GM23338 (cell line): ENCODE results near the gene SCLT1. TPM values are rescaled to one million over a fixed set of nuclear protein-coding genes. Genes with fewer than 3 reads are reported as not detected.

Experiments used
- ATAC-seq: fragments of 200-7000 bp; cut with Tn5 transposase; 3 replicates; pipeline ENCODE4 v1.9.1; 2020
- DNase-seq: peaks from one replicate; pipeline ENCODE4 v3.0.0-alpha.2; 2015; ENCODE audit warnings: low spot score
- H2AFZ ChIP-seq: fragments of 200-600 bp; sonication (generic); 2 replicates; pipeline ENCODE4 v1.8.0; 2016; ENCODE audit warnings: antibody characterized with exemption, mild to moderate bottlenecking, moderate library complexity
- H3F3A ChIP-seq: fragments of 200-600 bp; sonication (generic); replicated peaks from 2 replicates; pipeline ENCODE4 v1.8.0; 2017; ENCODE audit warnings: antibody characterized with exemption, mixed run types, low read depth
- H3K27ac ChIP-seq: fragments of 200-600 bp; sonication (generic); 2 replicates; pipeline ENCODE4 v1.6.1; 2016; ENCODE audit warnings: low read depth
- H3K27me3 ChIP-seq: fragments of 200-600 bp; sonication (generic); 2 replicates; pipeline ENCODE4 v1.8.0; 2016; ENCODE audit warnings: mild to moderate bottlenecking, mixed run types, moderate library complexity; ENCODE audit not compliant: insufficient read depth
- H3K36me3 ChIP-seq: fragments of 200-600 bp; sonication (generic); 2 replicates; pipeline ENCODE4 v1.8.0; 2016; ENCODE audit warnings: mild to moderate bottlenecking; ENCODE audit not compliant: insufficient read depth
- H3K4me1 ChIP-seq: fragments of 200-600 bp; sonication (generic); 2 replicates; pipeline ENCODE4 v1.8.0; 2016; ENCODE audit warnings: mild to moderate bottlenecking, moderate library complexity; ENCODE audit not compliant: insufficient read depth
- H3K4me2 ChIP-seq: fragments of 200-600 bp; sonication (generic); 2 replicates; pipeline ENCODE4 v1.7.1; 2017; ENCODE audit warnings: mixed run types
- H3K4me3 ChIP-seq: fragments of 200-600 bp; sonication (generic); 2 replicates; pipeline ENCODE4 v1.6.1; 2016; ENCODE audit warnings: mixed run types
- H3K79me2 ChIP-seq: fragments of 200-600 bp; sonication (generic); replicated peaks from 2 replicates; pipeline ENCODE4 v1.8.0; 2017; ENCODE audit warnings: mild to moderate bottlenecking; ENCODE audit not compliant: insufficient read depth
- H3K9me2 ChIP-seq: fragments of 200-600 bp; sonication (generic); 2 replicates; pipeline ENCODE4 v1.8.0; 2017; ENCODE audit not compliant: insufficient read depth
- H4K20me1 ChIP-seq: fragments of 200-600 bp; sonication (generic); replicated peaks from 2 replicates; pipeline ENCODE4 v1.8.0; 2017; ENCODE audit warnings: mild to moderate bottlenecking; ENCODE audit not compliant: insufficient read depth
- H3K27ac Mint-ChIP-seq: 2 replicates; pipeline ENCODE4 v1.8.0; 2020; ENCODE audit warnings: inconsistent platforms, mild to moderate bottlenecking, moderate library complexity, mixed read lengths
- H3K27me3 Mint-ChIP-seq: 3 replicates; pipeline ENCODE4 v1.8.0; 2022; ENCODE audit warnings: low read depth, mild to moderate bottlenecking, moderate library complexity, mixed read lengths, inconsistent platforms; ENCODE audit not compliant: insufficient read depth, poor library complexity
- H3K36me3 Mint-ChIP-seq: 3 replicates; pipeline ENCODE4 v1.8.0; 2021; ENCODE audit warnings: low read depth, mild to moderate bottlenecking, inconsistent platforms, moderate library complexity, mixed read lengths
- H3K4me1 Mint-ChIP-seq: 3 replicates; pipeline ENCODE4 v1.8.0; 2020; ENCODE audit warnings: mild to moderate bottlenecking, inconsistent platforms, mixed read lengths
- H3K4me3 Mint-ChIP-seq: 3 replicates; pipeline ENCODE4 v1.8.0; 2021; ENCODE audit warnings: moderate library complexity, mild to moderate bottlenecking, inconsistent platforms, mixed read lengths
- H3K9me3 Mint-ChIP-seq: 3 replicates; pipeline ENCODE4 v1.8.0; 2020; ENCODE audit warnings: moderate library complexity, mild to moderate bottlenecking, inconsistent platforms, mixed read lengths
- CREB1 ChIP-seq: fragments of 250-450 bp; sonication (Bioruptor Pico); IDR thresholded peaks from 2 replicates; pipeline ENCODE4 v1.5.0; 2020; ENCODE audit warnings: low read depth, mild to moderate bottlenecking, moderate library complexity
- CTCF ChIP-seq, 2 experiments: fragments of 200-600 bp in 1 of 2; sonication (generic) in 1 of 2; conservative IDR thresholded peaks; 2 replicates each; pipeline versions ENCODE4 v1.5.1 to v1.6.1; 2016 to 2017; ENCODE audit warnings: antibody characterized with exemption in 2 of 2, low read depth in 2 of 2, mild to moderate bottlenecking in 2 of 2, moderate library complexity in 1 of 2
- ETS1 ChIP-seq: IDR thresholded peaks from 2 replicates; pipeline ENCODE4 v1.6.1; 2016; ENCODE audit warnings: antibody characterized with exemption
- EZH2 ChIP-seq: fragments of 200-600 bp; sonication (generic); IDR thresholded peaks from one replicate; pipeline ENCODE4 v1.8.0; 2017; ENCODE audit warnings: antibody characterized with exemption, mild to moderate bottlenecking, low read depth; ENCODE audit not compliant: unreplicated experiment
- EZH2phosphoT487 ChIP-seq: fragments of 200-600 bp; sonication (generic); IDR thresholded peaks from one replicate; pipeline ENCODE4 v1.8.1; 2018; ENCODE audit warnings: antibody characterized with exemption; ENCODE audit not compliant: unreplicated experiment
- JUNB ChIP-seq: IDR thresholded peaks from one replicate; pipeline ENCODE4 v1.6.1; 2016; ENCODE audit warnings: antibody characterized with exemption; ENCODE audit not compliant: unreplicated experiment
- NANOG ChIP-seq: IDR thresholded peaks from 2 replicates; pipeline ENCODE4 v1.6.1; 2016; ENCODE audit warnings: antibody characterized with exemption, borderline replicate concordance
- POLR2AphosphoS5 ChIP-seq: IDR thresholded peaks from 2 replicates; pipeline ENCODE4 v1.6.1; 2016; ENCODE audit warnings: antibody characterized with exemption, low read depth
- REST ChIP-seq: IDR thresholded peaks from one replicate; pipeline ENCODE4 v1.6.1; 2018; ENCODE audit warnings: antibody characterized with exemption; ENCODE audit not compliant: unreplicated experiment
- STAT1 ChIP-seq: IDR thresholded peaks from one replicate; pipeline ENCODE4 v1.6.1; 2016; ENCODE audit warnings: antibody characterized with exemption; ENCODE audit not compliant: unreplicated experiment
- ZNF114 ChIP-seq: fragments of 250-450 bp; sonication (Bioruptor Pico); IDR thresholded peaks from 2 replicates; pipeline ENCODE4 v1.5.0; 2020; ENCODE audit warnings: mild to moderate bottlenecking, moderate library complexity
- ZNF331 ChIP-seq: fragments of 250-450 bp; sonication (Bioruptor Pico); IDR thresholded peaks from 2 replicates; pipeline ENCODE4 v1.5.0; 2020; ENCODE audit warnings: low read depth, mild to moderate bottlenecking, moderate library complexity
- ZNF462 ChIP-seq: fragments of 250-450 bp; sonication (Bioruptor Pico); IDR thresholded peaks from 2 replicates; pipeline ENCODE4 v1.5.0; 2020; ENCODE audit warnings: mild to moderate bottlenecking, moderate library complexity
- polyA plus RNA-seq: library from polyadenylated mRNA; unstranded; fragments of >200 nt; fragmentation: Nextera tagmentation; extraction: Ambion mirVana; gene quantifications from 2 replicates; pipeline ENCODE4 v1.2.1, GENCODE V29; 2016
- total RNA-seq: library from RNA; depleted of rRNA; stranded (reverse); fragments of >200 nt; shearing (Covaris generic); gene quantifications from 2 replicates; pipeline ENCODE4 v1.2.3, GENCODE V29; 2014

SCLT1 gene
- total and polyA plus RNA-seq, 2 experiments from 2014 or later: 18.5 to 18.9 TPM

- Mint-ChIP-seq H3K4me3 (no peak overlapping the region), H3K27me3 (no peaks in the 10 kb centered on the region), H3K9me3 (no peaks in the 10 kb centered on the region), H3K27ac (no peak overlapping the region), H3K36me3 (no peaks in the 10 kb centered on the region), H3K4me1 (no peaks in the 10 kb centered on the region)
- no peak overlapping the region for H3K27ac ChIP-seq
- no peaks in the 10 kb centered on the region for H3K79me2 ChIP-seq
- DNase-seq (no peak), ATAC-seq (no peak)
- no peak overlapping the region for H3K4me3 ChIP-seq
- H3K4me1 ChIP-seq: no peaks in the 10 kb centered on the region
- no peaks in the 10 kb centered on the region for H4K20me1 ChIP-seq
- H3K36me3 ChIP-seq: no peaks in the 10 kb centered on the region
- no peak for TF ChIP-seq NANOG
- no peak for TF ChIP-seq JUNB
- TF ChIP-seq POLR2AphosphoS5: no peak
- no peak for TF ChIP-seq ZNF114 (CRISPR knock-in tag)
- TF ChIP-seq REST: no peak
- TF ChIP-seq EZH2: no peak
- no peak for TF ChIP-seq CTCF (conservative IDR thresholded peaks at IDR 0.05; ENCODE audit: low read depth in 2 of 2)
- TF ChIP-seq ZNF462 (CRISPR knock-in tag): no peak
- TF ChIP-seq ZNF331 (CRISPR knock-in tag): no peak
- no peak for TF ChIP-seq EZH2phosphoT487
- no peak for TF ChIP-seq CREB1
- TF ChIP-seq STAT1: no peak
- TF ChIP-seq ETS1: no peak
- no peak overlapping the region for H3K4me2 ChIP-seq
- no peak overlapping the region for H2AFZ ChIP-seq
- no peaks in the 10 kb centered on the region for H3K27me3 ChIP-seq
- no peaks in the 10 kb centered on the region for H3K9me2 ChIP-seq
- no peaks in the 10 kb centered on the region for H3F3A ChIP-seq
These were observed 142.5 kb downstream of the SCLT1 start for GRCh38 chr4:128950796-128951195.
